Activated T-cell treated with anti-CD3 and anti-CD28 coated beads, Interleukin-2, amount 50 U/mL, for 48 hours (primary cell): ENCODE results near the gene PPP1R13B.

Source experiments
- DNase-seq, 2 experiments: peaks; one replicate each; pipeline ENCODE4 v3.0.0-alpha.2; 2020

The PPP1R13B gene

DNA sequence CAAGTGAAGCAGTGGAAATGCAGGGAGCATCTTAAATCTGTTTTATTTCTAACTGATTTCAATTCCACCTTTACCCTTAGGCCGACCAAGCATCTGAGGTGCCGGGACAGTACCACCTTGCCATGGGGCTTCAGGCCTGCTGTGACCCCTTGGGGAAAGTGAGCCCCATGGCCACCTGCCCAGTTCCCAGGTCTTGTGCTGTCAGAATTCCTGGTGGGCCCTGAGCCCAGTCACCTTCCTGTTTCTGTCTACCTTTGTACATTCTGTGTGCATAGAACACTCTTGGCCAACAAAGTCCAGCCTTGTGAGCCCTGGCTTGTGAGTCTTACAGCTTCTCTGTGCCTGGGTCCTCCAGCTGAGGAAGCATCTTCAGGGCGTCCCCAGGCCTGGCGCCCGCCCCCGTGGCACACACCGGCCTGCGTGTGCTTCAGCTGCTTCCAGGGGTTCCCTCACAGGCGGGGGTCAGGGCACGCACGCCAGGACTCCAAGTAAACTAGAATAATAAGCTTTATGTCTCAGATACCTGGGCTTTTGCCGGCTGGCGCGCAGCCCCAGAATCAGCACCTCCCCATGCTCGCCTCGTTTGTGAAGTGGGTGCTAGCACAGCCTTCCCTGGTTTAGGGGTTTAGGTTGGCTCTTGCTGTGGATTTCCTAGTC, 121.5 kb downstream of the PPP1R13B start:
- DNase-seq, result no peak

DNA sequence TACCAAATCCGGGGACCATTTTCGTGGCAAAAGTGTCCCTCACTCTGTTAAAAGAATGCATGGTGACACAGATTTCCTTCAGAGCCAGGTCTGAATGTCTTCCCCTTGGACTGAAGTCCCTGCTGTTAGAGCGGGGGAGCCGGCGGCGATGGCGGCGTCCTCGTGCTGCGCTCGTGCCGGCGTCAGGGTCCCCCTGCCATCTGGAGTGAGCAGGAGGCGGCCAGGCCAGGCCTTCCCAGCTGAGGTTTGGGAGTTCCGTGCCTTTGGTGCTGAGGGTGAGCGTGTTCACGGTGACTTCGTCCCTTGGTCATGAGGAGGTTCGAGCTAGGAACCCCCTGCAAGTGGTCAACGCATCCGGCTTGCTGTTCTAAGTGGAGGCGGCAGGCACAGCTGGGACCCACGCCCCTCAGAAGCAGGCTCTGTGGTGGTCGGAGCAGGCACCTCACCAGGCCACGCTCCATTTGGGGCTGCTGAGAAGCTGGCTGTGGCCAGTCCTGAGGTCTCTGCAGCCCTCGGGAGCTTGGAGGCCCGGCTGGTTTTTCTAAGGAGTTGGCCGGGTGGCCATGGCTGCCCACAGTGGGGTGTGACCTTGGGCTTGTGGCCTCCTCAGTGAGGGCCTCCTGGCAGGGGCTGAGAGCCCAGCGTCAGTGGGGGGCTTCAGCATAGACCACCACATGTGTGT, 122.2 kb downstream of the PPP1R13B start:
- DNase-seq, result no peak

DNA sequence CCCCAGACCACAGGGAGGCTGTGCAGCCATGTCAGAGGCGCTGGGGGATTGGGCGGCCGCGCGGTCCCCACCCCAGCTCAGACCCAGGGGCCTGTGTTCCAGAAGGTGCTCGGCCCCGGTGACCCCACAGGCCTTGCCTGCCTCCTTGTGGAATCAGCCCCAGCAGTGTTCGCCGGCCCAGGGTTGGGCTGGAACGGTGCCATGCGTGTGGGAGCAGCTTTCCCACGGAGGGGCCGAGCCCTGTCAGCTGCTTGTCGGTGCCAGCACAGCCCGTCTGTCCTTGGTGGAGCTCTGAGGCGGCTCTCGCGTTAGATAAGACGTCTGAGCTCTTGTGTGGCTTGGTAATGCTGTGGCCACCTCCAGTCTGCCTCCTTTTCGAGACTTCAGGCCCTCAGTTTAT, 123.3 kb downstream of the PPP1R13B start:
- DNase-seq, result no peak

DNA sequence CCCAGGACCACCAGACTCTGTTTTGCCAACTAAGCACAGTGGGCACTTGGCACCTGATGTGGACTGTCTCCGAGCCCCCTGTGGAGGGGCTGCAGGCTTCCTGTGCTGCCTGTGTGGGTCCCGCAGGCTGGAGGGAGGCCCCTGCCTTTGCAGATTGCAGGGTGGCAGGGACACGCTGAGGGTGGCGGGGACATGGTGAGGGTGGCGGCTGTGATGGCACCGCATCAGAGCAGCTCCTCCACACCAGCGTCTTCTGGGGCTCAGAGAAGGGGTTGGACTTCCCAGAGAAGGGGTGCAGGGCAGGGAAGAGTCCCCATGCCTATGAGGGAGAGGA, 123.7 kb downstream of the PPP1R13B start:
- DNase-seq, result no peak

DNA sequence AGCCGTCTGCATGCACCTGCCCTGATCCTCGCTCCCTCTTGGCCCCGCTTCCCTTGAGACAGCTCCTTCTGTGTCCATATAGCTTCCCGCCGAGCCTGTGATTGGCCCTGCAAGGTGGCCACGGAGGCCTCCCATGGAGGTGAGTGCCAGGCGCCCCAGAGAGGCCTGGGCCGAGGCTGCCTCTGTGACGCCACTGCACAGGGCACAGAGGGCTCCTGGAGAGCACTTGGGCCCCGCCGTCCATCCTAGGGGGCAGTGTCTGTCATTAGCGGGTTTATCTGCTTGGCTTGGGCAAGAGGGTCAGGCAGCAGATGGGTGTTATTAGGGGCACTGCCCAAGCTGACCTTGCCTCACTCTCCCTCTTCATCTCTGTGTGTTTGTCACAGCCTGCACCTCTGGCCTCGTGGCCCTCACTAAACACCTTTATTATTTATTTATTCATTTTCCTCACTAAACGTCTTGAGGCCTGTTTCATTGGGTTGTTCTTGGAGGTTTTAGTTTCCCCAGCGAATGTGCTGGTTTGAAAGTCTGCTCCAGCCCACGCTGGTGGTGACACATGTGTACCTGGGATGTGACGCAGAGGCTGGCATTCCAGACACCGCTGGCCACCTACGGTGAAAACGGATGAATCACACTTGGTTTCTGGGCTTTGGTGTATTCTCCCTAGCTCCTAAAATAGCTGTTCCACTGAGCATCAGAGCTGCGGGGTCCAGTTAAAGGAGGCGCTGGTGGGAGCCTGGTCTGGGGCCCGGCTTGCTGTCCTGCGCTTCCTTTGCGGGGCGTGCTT, 125.8 kb downstream of the PPP1R13B start:
- peak; percentile 60 to 62 for DNase-seq

DNA sequence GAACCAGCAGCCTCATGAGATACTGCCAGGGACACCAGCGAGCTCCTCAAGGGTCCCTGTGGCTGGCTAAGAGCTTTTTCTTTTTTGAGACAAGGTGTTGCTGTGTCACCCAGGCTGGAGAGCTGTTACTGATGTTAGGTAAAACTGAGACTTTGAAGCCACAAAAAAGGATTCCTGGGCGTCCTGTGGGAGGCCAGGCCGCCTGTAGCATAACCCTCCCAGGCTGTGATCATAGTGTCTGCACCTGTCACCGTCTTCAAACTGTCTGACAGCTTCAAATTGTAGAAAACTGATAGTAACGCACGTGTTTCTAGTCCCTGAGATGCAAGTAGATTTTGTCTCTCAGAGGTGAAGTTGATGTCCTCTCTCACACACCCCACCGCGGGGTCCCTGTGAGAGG, 127.6 kb downstream of the PPP1R13B start:
- no peak for DNase-seq

DNA sequence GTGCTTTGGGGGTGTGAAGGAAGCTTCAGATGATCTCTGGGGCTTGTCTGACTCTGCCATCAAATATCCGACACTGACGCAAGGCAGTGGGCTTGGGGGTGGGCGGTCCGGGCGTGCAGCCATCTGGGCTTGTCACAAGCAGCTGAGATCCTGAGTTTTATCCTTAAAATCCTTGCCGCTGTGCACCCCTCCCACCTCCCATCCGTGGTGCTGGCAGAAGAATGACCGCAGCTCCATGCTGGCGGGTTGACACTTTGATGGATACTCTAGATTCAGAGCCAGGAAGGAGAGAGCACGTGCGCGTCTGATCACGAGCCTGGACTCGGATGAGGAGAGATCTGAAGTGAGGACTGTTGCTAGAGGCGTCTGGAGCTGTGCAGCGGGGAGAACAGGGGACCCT, 128.8 kb downstream of the PPP1R13B start:
- DNase-seq, result no peak

DNA sequence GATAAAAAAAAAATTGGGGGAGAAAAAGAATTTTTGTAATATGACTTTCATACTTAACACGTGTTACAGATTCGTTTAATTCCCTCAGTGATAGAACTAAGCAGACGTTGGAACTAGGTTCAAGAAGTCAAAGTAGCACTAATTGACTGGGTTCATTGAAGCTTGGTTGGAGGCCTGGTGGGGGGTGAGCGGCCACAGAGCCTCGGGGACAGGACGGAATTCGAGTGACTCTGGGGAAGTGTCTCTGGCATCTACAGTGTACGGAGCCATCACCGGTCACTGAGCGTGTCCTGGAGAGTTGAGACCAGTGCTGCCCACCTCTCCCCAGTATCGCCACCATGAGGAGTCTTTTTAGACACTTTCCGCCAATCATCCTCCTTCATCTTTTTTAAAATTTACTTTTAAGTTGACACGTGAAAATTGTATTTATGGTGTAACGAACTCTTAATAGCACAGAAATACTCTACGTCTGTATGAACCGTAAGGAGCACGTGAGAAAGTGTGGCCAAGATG, 130.4 kb downstream of the PPP1R13B start:
- no peak for DNase-seq

DNA sequence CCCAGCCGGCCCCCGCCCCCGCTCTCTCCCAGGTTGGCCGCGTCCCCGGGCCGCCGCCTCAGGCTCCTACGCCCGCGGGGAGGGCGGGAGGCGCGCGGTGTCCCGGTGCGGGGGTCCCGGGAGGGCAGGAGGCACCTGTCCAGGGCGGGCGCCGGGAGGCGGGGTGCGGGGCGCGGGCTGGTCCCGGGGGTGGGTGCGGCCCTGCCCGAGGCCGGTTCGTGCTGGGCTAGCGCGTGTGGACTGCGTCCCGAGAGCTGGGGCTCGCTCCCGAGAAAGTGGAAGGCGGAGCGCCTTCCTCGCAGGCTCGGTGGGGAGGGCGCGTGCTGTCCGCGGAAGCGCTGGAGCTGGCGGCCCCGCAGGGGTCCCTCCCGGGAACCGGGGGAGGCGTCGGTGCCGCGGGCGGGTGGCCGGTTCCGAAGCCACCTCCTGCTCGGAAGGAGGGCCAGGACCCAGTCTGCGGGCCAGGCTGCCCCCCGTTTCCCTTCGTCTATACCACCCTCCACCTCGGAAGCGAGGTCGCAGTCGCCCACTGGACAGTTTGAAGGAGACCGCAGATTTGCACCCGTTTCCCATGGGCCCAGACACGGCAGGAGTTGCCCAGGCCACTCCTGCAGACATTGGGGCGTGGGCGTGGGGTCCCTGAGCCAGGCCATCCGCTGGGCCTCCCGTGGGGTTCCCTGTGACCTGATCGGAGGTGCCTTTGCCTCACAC, 131.1 kb downstream of the PPP1R13B start:
- DNase-seq, result no peak

DNA sequence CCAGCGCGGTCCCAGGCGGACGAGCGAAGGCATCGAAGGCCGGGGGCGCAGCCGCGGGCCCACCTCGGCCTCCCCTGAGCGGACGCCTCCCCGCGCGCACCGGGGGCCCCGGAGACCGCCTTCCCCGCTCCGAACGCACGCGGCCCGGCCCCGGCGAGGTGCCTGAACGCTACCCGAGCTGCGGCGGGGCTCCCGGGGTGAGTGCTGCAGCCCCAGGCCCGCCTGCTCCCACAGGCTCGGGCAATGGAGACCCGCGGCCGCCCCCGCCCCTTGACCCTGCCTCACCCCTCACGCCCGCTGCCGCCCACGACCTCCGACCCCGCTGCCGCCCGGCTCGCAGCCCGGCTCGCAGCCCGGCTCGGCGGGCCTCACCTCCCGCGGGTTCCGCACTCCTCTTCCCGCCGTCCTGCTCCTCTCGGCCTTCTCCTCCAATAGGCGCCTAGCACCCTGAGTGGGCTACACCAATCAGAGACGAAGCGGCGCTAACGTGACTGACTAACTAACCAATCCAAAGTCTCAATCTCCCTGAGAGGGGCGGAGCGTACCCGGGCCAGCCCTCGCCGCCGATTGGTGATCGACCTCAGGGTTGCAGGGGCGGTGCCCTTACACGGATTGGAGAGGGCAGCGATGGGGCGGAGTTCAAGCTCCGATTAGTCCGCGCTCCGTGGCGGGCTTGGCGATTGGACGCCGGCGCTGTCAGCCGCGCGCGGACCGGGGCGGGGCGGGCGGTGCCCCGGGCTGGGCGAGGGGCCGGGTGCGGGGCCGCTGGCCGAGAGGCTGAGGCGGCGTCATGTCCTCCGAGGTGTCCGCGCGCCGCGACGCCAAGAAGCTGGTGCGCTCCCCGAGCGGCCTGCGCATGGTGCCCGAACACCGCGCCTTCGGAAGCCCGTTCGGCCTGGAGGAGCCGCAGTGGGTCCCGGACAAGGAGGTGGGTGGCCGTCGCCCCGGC, 132.0 kb downstream of the PPP1R13B start, which contains the start of the genes XRCC3 and ZFYVE21:
TSS of gene XRCC3 (minus strand) at position 400 of the 949 bp plus-strand sequence. CDS start 4,364 bp downstream, outside the sequence.
TSS of gene ZFYVE21 (plus strand) at position 759 of the 949 bp plus-strand sequence. CDS start at position 791, 32 bp downstream.
- peak; percentile 100 for DNase-seq

DNA sequence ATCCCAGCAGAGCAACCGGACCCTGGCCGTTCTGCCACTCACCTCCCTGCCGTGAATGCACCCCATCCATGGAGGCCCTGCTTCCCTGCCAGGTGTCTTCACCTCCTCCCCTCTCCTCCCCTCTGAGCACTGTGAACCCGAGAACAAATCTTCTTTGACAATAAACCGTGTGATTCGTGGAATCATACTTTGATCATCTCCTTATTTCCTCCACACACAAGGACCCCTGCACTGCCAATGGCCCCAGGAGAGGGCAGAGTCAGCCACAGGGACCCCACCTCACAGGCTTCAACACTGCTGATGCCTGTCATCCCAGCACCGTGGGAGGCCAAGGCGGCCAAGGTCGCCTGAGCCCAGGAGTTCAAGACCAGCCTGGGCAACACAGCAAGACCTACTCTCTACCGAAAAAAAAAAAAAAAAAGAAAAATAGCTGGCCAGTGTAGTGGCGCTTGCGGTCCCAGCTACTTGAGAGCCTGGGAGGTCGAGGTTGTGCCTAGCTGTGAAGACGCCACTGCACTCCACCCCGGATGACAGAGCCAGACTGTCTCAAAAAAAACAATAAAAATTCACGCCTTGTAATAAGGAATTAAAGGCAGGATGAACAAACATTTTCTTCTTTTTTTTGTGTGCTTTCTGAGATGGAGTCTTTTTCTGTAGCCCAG, 133.2 kb downstream of the PPP1R13B start:
- no peak for DNase-seq

DNA sequence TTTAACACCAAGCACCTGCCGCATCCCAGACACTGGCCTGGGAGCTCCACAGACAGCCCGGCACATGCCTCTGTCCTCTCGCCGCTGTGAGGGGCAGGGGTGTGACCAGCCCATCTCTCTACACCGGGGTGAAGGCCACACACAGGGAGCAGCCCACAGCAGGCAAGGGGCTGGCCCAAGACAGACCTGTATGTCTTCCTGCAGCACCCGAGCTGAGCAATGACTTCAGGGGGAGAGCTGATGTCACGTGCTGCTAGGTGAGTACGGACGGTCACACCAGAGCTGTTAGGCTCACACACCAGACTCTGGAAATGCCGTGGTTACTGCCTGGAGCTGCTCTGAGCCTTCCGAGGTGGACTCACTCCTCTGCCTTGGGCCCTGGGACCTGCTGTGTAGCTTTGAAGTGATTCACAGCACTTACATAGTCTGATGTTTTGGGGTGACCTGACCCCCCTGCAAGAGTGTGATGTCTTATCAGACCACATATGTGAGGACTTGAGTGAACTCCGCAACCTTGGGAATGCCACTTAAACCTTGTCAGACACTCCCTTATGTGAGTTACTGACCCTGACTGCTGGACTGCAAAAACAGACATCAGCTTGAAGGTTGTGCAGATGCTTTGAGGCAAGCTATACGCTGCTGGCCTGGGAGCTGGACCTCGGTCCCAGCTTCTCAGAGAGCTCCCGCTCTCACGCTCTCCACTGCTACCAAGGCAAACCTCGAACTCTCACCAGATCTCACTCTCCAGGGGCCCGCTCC, 133.9 kb downstream of the PPP1R13B start:
- DNase-seq, result no peak

DNA sequence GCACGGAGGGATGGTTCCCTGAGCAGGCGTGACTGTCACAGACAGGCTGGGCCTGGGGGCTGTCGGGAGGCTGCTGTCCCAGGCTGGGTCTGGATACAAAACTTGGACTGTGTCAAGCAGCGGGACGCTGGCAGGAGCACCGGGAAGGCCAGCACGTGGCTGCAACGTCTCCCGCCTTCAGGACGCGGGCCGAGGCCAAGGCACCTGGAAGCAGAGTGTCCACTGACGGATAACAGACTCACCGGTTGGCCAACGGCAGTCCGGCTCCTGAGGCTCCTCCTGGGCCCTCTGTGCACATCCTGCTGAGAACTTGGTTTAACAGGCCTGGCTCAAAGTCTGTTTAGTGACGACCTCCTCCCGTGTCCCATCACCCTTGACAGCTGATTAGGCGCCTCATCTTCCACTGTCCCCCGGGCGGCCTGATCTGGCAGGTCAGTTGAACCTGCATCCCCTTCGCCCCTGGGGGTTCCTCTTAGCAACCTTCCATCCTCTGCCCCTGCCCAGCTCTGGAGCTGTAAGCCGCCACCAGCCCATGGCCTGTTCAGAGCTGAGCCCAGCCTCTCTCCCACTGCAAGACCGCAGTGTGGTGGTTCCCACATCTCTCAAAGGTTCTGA, 134.6 kb downstream of the PPP1R13B start:
- DNase-seq, result no peak

DNA sequence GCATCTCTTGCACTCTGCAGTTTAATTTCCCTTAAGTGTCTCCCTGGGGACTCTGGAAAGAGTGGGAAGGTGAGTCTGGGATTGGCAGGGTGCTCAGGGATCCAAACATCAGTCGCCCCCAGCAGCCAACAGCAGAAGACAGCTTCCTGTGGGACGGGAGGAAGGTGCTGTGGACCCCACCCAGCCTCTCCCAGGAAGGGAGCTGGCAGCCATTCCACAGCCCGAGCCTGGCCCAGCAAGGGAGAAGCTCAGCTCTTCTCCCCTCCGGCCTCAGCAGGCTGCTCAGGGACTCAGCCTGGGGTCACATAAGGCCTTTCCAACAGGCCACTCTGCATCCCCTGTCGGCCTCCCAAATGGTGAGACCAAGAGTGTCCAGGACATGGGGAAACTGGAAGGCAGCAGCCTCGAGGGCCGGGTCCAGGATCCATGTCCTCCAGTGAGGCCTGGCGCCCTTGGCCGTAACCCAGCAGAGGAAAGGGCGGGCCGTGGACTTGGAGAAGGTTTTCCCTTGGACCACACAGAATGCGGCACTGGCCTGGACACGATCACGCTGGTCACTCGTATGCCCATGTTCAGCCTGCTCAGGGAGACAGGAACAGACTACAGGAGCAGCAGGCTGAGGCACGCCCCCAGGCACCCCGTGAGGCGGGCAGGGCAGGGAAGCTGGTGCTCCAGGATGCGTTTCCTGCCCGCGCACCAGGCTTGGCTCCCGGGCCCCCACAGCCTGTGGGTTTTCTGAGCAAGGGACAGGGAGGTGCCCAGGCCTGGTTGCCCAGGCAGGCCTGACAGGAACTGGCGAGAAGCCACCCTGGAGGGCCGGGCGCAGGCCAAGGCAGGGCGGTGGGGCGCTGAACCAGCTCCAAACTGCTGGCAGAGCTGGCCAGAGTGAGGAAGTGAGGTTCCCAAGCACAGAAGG, 135.6 kb downstream of the PPP1R13B start:
- no peak for DNase-seq

DNA sequence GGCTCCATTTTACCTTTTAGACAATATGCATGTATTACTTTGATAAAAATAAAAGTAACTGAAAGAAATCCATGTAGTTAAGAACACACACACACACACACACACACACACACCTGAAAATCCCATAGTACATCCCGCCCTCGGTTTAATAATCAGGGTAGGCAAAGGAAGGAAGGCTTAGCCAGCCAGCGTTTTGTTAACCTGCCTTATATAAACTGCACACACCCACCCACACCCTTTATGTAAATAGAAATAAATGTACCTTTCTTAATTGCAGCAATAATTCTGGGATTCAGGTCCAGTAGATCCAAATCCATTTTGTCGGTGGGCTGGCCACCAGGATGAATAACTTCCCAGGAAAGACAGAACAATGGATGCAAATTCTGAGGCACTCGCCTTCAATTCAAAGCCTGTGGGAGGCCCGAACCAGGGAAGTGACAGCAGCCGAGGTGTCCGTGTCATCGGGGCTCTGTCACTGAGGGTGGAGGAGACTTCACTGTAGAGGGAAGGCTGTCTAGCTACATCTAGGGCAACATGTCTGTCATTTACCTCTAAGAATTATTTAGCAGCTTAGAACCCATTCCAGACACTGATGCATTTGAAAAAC, 136.5 kb downstream of the PPP1R13B start:
- DNase-seq, result no peak

DNA sequence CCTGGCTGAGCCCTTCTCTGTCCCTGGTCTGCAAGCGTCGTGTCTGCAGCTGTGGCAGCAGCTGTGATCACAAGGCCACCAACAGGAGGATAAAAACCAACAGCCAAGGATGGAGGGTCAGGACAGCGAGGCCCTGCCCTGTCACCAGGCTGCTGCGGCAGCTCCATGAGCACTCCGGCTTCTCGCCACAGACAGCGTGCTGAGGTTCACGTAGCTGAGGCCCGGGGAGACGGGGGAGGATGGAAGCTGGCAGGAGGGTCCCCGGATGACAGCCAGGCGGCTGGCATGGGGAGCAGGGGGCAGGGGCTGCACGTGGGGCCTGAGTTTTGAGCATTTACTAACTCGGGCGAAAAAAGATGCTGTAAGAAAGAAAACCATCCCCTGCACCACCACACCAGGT, 137.6 kb downstream of the PPP1R13B start:
- DNase-seq, result no peak

DNA sequence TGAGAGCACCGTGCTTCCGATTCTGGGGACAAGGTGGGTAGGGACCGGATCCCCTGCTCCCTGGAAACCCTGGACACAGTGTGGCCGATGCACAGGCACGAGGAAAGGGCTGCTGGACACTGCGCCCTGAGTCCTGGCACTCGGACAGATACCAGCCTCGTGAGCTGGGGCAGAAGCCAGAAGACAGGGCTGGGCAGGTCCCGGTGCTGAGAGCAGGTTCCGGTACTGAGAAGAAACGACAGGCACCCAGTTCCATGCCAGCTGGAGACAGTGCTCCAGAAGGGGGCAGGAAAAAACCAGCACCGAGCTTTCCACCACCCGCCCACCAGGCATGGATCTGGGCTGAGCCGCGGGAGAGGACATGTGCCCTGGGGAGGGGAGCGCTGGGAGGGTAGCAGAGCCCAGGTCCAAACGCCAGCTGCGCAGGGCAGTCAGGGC, 138.6 kb downstream of the PPP1R13B start:
- no peak for DNase-seq
